ENCODE measurements around the gene ACSBG1.

The ACSBG1 gene, protein sequence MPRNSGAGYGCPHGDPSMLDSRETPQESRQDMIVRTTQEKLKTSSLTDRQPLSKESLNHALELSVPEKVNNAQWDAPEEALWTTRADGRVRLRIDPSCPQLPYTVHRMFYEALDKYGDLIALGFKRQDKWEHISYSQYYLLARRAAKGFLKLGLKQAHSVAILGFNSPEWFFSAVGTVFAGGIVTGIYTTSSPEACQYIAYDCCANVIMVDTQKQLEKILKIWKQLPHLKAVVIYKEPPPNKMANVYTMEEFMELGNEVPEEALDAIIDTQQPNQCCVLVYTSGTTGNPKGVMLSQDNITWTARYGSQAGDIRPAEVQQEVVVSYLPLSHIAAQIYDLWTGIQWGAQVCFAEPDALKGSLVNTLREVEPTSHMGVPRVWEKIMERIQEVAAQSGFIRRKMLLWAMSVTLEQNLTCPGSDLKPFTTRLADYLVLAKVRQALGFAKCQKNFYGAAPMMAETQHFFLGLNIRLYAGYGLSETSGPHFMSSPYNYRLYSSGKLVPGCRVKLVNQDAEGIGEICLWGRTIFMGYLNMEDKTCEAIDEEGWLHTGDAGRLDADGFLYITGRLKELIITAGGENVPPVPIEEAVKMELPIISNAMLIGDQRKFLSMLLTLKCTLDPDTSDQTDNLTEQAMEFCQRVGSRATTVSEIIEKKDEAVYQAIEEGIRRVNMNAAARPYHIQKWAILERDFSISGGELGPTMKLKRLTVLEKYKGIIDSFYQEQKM

DNA sequence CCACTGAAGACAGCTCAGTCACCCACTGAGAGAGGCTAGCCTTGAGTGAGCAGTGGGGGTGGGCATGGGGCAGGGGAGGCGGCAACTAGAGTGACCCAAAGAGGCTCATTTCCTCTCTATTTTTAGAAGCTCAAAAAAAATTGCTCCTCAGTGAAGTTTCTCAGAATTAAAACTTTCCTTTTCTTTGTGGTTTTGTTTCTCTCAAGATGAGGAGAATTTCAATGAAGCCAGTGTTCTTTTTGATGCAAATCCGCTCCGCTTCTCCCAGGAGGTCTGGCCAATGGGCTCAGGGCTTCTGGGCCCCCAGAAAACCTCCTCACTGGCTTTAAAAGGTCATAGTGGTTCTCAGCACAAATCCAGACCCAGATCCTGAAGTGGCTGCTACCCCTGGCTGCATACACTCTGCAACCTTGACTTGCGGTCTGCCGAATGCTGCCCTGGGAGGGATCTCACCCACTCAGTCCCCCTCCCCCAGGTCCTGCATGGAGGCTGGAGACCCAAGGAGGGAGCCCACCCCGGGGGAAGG, at the start of gene ACSBG1:
ACSBG1 (minus strand) TSS at position 51 of the 526 bp plus-strand sequence. CDS start 64 bp downstream, outside the sequence.
- no peak for DNase-seq

DNA sequence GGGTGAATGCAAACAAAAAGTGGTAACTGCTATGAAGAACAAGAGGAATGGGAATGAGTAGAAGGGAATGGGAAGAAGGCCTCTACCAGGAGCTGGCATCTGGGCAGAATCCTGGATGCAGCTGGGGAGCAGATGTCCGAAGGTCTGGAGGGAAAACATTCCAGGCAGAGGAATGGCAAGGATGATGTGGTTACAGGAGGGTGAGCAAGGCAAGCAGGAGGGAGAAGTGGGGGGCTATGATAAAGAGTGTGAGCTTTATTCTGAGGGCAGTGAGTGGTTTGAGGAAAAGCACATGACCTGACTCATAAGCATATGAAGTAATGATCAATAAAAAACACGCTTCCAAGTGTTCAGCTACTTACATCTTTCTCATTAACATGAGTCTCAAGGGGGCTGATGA, 48.0 kb upstream of the ACSBG1 start:
- no peak for DNase-seq

DNA sequence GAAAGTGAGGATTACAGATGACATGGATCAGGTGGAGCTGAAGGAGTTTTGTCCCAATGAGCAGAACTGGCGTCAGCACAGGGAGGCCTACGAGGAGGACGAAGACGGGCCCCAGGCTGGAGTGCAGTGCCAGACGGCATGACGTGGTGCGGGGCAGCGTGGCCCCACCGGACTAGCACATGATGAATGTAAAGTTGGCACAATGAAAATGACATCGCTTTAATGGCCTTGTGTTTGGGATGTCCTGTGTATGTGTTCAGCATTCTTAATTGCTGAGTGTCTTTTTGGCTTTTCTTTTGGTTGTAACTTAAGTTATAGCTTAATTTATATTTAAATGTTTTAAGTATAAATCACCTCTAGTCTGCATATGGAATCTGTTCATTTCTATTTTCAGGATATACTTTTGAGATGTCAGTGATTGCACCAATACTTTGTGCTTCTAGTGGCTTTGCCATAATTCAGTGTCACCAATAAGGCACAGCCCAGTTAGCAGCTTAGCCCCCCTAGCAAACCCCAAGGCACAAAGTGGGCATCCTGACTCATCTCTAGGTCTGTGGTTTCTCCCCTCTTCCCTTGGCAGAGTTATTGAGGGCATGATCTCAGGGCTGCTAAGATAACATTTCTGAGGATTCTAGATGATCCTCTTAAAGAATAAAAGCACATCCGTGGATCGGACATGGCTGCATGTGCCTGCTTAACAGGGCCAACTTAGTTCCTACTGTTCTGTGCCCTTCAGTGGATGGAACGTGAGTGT, 46.1 kb upstream of the ACSBG1 start:
- DNase-seq: no peak

DNA sequence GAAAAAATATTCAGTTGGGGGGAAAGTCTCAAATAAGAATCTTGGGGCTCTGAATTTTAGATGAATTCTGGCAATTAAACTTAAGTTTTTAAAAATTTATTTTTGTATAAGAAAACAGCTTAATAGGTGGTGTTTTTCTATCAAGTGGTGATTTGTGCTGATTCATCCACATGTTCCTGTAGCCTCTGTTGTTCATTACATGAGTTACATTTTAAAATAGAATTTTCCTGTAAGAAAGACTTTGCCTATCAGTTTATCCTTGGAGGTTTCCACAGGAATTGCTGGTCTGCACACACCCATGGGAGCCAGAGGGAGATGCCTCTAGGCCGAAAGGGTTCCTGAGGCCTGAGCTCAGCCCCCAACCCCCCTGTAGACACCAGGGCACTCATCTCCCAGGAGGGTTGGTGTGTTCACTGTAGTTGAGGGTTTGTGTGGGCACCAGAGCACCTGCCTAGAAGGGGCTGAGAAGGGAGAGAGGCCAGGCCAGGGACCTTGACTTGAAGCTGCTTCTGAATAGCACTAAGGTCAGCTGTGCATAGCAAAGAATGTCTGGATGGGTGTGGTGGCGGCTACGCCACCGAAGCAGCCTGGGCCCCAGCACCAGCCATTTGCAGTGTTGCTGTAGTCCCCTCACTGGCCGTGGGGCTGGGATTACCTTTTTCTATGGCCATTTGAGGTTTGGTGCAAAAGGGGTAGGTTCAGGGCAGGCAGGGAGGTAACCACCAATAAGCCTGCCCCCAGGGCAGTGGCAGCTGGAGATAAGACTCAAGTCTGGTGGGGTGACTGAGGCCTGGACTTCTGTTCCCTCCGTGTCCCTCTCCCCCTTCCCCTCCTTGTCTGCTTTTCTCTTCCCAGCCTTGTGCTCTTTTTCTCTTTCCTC, 41.9 kb upstream of the ACSBG1 start:
- DNase-seq: no peak

DNA sequence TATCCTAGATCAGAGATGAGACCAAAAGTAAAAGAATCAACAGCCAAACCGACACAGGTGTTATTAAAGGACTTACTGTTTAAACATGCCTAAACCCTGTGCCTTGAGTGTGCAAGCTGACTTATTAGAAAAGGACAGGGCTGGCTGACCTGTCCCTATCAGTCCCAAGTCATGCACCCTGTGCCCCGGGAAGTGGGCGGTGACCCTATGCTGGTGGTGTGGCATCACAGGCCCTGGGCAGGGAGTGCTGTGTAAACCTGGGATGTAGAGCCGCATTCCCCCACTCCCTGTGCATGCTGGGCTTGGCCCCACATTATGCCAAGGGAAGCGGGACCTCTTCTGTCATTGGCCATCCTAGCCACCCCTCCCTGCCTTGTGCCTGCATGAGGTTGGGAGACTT, 40.6 kb upstream of the ACSBG1 start:
- no peak for DNase-seq

DNA sequence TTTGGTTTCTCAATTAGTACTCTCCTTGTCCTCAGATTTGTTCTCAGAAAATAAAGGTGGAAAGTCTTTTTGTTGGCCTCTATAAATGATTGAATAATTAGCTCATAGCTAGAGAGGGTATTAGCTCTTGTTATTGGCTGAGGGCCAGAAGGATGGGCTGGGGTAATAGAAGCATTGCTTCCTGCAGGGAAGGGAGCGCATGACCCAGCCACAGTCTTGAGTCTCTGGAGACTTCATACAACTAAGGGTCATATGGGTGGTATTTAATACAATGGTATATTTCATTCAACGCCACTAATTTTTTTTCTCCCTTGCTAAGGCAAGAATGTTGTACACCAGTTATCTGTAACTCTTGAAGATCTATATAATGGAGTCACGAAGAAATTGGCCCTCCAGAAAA, 38.4 kb upstream of the ACSBG1 start:
- DNase-seq: no peak

DNA sequence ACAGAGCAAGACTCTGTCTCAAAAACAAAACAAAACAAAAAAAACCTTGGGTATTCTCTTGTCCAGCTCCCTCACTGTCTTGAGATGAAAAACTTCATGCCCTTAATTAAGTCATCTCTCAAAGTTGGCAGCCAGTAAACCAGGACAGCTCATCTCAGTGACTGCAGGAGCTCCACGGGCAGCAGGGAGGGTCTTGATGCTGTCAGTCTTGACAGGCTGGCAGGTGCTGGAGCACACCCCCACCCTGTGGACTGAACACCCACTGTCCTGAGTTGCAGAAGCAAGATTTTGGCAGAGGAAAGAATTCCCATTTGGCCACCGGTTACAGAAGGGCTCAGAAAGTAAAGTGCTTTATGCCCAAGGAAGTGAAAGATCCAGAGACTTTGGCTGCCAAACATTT, 38.0 kb upstream of the ACSBG1 start:
- DNase-seq: no peak

DNA sequence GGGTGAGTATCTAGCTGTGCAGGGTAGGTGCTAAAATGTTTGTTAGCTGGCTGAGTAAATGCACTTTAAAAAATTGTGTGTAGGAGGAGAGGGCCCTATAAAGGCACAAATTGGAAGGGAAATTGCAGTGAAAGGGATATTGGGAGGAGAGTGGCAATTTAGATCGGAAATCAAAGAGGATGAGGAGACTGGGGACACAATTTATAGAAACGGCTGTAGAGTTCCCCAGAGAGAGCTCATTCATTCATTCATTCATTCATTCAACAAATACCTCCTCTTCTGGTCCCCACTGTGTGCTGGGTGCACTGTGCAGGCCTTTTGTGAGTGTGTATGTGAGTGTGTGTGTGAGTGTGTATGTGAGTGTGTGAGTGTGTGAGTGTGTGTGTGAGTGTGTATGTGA, 32.4 kb upstream of the ACSBG1 start:
- DNase-seq: no peak

DNA sequence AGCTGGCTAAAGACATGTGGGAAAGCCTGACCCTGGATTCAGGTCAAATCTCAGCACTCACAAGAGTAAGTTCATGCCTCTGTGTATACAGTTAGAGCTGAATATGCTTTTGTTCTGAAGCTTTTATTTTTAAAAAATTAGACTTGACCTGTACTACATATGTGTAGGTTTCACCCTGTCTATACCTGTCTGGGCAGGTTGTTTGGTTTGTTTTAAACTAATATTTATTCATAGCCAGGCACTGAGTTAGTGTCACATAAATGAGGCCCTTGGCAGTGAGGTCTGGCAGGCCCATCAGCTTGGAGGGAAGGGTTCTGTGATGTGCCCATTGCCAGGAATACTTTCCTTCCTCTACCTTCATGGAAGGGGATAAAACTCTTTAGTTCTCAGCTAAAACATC, 31.9 kb upstream of the ACSBG1 start:
- no peak for DNase-seq

DNA sequence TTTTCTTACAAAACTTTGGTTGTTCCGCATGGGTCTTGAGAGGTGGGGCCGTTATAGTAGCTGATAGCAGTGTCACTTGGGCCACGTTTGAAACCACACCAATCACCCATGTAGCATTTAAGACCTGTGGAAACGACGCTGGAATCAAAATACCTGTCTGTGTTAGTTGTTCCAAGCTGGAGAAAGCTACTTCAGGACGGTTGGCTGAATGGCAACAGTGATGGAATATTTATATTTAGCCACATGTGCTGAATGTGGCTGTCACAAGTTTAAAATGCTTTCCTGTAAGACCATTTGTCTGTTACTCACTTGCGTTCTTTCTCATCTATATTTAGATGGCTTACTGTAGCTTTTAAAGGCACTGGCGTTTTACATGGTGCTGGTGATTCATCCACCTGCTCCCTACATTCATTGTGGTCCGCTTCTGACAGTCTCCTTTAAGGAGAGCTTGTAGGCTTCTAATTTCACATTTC, 31.4 kb upstream of the ACSBG1 start:
- no peak for DNase-seq

DNA sequence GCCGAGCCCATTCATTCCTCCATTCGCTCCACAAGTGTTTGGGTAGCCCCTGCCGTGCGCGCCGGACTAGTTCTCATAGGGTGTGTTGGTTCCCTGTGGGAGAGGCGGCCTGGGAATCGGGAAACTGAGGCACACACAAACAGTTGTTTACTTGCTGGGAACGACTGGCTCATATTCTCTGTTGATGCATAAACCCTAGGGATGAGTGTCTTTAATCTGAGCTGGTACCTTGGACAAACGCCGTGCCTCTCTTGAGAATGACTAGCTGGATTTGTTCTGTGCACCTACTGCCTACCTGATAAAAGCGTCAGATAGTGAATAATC, 30.7 kb upstream of the ACSBG1 start:
- no peak for DNase-seq

DNA sequence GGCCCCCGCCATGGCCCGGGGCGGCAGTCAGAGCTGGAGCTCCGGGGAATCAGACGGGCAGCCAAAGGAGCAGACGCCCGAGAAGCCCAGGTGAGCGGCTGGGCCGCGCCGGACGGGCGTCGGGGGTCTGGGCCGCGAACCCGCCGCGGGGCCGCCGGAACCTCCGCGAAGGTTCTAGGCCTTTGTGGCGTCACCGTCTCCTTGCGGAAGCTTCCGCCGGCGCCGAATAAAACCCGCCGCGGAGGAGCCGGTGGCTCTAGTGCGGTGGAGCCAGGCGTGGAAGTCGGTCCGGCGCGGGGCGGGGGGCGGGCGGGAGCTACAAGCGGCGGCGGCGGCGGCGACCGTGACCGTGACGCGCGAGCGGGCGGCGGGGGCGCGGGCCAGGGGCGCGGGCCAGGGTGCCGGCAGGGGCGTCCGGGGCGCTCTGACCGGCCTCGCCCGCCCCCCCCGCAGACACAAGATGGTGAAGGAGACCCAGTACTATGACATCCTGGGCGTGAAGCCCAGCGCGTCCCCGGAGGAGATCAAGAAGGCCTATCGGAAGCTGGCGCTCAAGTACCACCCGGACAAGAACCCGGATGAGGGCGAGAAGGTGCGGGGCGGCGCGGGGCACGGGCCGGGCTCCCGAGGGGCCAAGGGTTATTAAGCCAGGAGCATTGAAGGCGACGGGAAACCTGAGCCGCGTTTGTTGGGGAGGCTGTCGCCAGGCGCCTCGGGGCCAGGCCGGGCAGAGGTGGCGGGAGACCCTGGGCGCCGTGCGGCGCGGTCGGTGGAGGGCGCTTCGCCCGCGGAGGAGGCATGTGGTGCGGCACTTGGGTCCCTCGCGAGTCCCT, 30.2 kb upstream of the ACSBG1 start, which contains the start of gene DNAJA4:
DNAJA4 (plus strand) TSS at position 259 of the 833 bp plus-strand sequence; CDS start at position 461, 202 bp downstream.
- peak; percentile 57 to 79 (median 68) for DNase-seq

DNA sequence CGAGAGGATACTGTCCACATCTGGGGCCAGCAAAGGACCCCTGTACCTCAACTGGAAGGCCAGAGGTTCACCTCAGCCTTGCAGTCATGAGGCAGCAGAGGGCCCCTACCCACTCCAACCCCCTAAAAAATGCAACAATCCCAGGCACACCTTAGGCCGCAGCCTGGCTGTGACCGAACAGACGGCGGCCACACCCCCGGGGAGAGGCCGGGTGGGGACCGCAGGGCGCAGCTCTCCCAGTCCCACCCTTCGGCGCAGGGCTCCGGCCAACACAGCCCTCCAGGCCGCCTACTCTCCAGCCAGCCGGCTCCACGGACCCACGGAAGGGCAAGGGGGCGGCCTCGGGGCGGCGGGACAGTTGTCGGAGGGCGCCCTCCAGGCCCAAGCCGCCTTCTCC, 29.5 kb upstream of the ACSBG1 start:
- DNase-seq: no peak

DNA sequence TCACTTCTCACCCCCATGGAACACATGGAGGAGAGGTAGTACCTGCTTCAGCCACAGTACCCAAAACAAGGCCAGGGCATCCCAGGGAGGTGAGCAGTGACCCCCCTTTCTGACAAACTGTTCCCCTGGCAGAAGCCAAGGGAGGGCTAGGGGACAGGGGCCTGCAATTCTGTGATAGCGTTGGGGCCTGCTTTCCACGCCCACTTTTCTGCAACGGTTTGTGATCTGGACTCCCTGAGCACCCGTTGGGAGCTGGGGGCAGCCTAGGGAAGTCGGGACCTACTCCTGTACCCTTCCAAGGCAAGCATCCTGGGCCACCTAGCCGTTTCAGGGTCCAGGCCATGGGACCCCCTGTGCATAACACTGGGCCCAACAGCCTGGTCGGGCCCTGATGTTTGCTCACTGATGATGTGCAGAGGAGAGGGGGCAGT, 29.0 kb upstream of the ACSBG1 start:
- DNase-seq: no peak

DNA sequence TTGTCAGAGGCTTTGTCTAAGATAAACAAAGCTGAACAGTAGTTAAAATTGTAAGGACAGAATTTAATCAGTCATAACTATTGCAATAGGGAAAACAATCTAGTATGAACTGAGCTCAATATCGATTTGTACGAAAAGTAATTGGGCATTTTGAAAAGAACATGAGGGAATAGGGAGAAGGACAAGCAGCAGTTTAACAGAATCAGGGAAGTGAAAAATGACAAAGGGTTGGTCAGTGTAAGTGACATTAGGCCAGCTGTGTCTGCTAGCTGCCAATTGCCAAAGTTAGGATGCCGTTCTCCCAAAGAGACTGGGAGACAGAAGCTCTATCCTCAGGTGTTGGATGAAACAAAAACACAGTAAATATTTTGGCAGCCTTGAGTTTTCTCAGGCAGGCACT, 26.7 kb upstream of the ACSBG1 start:
- no peak for DNase-seq

DNA sequence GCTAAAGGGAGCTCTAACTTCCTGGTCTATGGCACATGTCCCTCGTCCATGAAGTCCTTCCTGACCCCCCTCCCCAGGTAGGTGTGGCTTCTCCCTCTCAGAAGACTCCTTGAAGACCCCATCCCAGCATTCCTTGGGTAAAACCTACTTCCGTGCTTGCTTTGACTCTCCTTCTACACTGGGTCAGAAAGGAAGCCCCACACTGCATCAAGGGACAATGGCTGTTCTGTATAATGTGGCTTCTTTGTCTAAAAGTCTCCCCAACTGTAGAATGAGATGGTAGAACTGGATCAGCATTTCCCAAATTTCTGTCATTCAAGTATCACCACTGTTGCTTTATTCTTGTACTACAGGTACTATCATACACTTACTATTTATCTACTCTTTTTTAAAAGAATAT, 26.1 kb upstream of the ACSBG1 start:
- no peak for DNase-seq

DNA sequence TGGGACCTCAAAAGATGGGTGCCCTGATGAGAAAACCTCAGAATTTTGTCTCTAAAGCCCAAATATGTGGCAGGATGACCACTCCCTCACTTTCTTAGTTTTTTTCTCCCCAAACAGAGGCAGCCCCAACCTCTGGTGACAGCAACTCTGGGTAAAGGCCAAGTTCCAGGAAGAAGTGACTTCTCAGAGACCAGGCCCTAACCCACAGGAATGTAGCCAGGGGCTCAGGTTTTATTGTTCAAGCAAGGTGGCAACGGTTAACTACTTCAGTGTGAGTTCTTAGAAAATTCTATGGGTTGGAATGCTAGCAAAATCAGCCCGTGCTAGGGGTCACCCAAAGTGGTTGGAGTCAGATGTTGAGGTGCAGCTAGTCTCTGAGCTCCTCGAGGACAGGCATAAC, 24.9 kb upstream of the ACSBG1 start:
- no peak for DNase-seq

DNA sequence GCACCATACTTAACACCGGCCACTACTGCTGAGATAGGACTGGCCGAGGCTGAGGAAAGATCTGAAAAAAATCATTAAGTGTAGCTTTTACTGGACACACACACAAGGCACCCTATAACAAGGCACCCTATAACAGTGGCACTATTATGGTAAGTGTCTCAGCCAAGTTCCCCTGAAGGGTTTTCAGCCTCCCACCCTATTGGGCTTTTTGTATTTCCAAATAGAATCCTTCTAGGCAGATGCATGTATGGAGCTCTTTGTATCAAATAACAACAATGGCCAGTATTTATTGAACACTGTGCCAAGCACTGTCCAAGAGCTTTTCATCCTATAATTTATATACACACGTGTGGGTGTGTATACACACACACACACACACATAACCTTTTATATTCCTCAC, 23.3 kb upstream of the ACSBG1 start:
- no peak for DNase-seq

DNA sequence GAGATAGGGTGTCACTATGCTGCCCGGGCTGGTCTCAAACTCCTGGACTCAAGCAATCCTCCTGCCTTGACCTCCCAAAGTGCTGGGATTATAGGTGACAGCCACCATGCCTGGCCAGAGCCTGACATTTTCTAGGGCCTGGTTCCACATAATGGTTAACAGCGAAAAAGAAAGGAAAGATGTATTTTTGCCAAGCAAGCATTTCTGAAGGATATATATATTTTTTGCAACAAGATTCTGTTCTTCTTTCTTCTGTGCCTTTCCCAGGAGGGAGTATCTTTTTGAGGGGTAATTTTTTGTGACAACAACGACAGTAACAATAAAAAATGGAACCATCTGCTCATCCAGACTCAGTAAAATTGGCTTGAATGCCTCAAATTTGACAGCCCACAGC, 21.7 kb upstream of the ACSBG1 start:
- no peak for DNase-seq

DNA sequence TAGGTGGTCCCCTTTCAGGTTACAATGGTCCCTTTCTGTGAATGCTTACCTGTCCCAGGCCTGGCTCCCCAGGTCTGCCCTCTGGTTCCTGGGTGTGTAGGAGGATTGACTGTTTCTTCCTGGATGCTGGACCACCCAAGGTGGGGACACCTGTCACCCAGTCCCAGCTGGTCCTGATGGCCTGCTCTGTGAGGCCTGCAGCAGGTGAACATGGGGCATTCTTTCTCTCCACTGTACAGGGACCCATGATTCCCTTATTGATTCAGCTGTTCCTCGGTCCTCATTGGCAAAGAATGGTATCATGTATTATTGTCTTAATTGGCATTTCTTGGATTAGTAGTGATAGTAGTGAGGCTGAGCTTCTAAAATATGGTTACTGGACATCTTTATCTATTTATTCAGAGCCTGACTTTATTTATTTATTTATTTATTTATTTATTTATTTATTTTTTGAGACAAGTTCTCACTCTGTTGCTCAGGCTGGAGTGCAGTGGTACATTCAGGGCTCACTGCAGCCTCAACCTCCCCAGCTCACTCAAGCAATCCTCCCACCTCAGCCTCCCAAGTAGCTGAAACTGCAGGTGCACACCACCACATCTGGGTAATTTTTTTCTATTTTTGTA, 21.2 kb upstream of the ACSBG1 start:
- DNase-seq: no peak

DNA sequence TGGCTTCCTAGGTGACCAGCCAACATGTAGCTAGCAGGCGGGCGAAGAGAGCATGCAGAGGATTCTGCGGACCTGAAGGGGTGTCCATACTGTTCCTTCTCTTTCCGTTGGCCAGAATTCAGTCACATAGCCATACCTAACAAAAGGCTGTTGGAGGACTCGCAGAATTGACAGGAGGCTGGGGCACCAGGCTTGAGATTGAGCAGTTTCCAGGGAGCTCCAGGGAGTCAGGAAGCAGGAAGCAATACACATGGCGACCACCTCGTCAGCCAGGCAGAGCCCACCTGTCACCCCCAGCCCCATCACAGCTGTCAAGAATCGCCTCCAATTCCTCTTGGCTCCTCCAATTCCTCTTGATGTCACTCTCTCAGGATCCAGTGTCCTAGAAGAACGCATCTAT, 16.8 kb upstream of the ACSBG1 start:
- no peak for DNase-seq

All from stimulated activated naive CD4-positive, alpha-beta T cell (primary cell).